GM21526 (cell line): ENCODE results near the gene LIX1.

Experiments
- ATAC-seq: cut with Tn5 transposase; IDR thresholded peaks from one replicate; pipeline ENCODE4 v1.9.1; 2021; ENCODE audit warnings: moderate library complexity; ENCODE audit not compliant: unreplicated experiment, low FRiP score

Gene LIX1

DNA sequence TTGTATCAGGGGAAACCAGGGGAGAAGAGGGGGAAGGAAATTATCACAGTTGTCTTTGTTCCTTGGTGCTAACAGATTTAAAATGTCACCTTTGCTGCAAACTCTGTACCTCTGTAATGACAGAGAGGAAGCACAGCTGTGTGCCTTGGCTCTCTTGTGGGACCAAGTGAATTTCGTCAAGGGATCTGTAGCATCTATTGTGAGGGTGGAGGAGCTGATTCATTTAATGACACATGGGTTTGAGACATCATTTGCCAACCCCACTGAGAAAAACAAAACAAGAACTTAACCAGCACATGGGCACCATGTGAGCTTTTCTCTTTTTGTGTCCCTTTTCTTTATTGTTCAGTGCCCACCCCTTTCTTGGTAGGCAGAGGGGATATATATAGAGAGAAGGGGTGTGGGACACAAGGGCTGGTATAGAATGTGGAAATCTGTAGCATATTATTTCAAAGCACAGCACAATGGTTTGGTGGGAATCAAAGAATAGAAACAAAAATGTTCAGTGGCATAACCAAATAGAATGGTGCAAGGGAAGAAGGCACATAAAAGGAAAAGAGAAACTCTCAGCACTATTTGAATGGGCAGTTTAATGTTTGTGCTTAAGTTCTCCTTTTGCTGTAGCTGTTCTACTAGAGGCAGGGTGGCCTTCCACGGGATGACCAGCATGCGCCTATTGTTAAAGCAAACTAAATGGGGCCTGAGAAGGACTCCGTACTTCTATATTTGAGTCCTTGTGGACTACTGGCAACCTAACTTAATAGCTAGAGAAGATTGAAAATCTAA lies 63.3 kb downstream of the LIX1 start:
- ATAC-seq: no peak

- ATAC-seq: no peak
These were observed 65.2 kb downstream of the LIX1 start for GRCh38 chr5:97077246-97077645.

DNA sequence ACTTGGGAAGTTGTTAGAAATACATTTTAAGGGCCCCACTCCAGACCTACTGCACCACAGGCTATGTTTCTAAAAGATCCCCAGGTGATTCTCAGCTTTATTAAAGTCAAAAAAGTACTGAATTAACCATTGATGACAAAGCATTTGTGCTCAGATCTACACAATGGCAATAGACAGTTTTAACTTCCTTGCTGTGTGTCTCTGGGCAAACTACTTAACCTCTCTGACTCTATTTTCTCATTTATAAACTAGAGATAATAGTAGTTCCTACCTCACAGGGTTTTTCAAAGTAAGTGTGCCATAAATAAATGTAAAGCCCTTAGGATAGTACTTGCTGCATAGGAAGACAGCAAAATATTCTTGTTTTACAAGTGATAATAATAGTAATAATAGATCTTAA lies 66.3 kb downstream of the LIX1 start:
- ATAC-seq: no peak

DNA sequence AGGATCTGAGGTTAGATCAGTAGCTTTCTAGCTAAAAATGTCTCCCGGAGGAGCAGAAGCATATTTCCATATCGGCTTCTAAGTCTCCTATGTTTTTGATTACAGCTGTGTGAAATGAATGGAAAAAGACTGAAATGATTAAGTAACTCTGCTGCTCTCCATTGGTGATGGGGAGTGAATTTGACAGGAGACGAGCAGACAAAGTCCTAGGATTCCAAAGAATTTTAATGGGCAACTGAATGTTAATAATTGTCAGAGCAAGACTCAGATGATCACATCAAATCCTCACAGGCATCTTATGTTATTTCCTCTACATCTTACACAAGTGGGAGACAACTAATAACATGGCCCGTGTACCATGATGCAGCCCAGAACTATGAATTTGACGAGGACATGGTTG lies 66.8 kb downstream of the LIX1 start:
- ATAC-seq: no peak

GRCh38 chr5:97074859-97075489 lies 67.4 kb downstream of the LIX1 start:
- ATAC-seq: no peak

GRCh38 chr5:97073420-97073819 lies 69.0 kb downstream of the LIX1 start:
- ATAC-seq: no peak

DNA sequence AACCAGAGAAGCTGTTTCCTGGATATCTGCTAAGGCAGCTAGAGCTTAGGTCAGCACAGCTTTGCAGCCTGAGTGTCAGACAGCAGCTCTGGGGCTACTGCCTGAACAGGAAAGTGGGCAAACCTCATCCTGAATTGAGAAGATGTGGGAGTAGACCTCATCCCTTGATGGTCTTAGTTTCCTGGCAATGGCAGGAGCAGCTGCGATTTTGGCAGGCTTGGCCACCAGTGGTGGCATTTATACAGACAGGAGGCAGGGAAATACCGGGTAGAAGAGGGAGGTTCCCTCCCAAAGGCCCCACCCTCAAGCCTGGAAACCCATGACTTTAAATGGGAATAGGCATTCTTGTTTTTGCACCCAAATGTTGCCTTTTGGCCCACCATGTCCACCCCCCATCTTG lies 69.7 kb downstream of the LIX1 start:
- no peak for ATAC-seq

DNA sequence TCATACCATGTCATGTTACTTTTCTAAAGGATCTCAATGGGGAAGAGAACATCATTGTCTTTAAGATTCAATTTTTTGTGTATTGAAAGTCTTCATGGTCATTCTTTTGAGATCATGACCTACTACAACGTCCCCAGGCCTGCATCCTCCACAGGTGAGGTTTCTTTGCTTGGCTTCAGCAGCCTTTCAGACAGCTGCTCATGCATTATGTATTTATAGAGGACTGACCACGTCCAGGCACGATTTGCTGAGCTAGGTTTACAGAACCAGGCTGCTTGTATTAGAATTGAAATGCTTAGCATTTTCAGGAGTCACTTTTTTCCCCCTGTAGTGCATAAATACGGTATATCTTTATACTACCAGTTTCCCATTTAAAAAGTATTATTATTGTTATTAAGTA lies 70.4 kb downstream of the LIX1 start:
- ATAC-seq: no peak

DNA sequence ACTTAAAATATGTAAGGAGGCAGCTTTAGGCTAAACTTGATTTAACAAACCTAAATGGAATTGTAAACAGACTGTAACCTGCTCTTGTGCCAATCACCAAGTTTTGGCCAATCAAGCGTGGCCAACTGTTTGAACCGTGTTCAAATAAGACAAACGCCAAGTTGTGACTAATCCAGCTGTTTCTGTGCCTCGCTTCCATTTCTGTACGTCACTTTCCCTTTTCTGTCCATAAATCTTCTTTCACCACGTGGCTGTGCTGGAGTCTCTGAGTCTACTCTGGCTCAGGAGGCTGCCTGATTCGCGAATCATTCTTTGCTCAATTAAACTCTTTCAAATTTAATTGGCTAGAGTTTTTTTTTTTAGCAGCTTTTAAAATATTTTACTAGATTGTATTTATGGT lies 71.3 kb downstream of the LIX1 start:
- no peak for ATAC-seq

GRCh38 chr5:97070234-97070633 lies 72.2 kb downstream of the LIX1 start:
- no peak for ATAC-seq

DNA sequence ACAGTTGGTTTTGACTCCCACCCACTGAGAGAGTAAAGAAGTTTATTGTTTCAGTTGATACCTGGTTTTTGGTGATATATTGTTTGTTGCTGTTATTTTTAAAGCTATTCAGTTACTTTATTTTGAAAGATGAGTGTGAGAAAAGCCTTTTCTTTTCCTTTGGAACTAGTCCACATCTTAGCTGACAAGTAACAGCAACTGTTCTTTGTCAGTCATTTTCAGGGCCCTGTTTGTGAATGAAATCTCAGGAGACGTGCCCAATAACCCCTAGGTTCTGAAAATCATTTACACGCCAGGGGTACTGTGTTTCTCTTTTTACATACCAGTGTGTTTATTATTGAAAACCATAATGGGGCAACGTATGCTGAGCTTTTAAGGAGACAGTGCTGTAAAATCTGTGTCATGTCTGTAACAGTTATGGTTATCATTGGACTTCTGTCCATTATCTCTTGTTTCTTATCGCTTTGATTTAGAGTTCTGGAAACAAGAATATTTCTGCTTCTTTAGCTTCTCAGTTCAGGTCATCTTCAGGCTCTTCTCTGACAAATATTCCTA lies 75.0 kb downstream of the LIX1 start:
- no peak for ATAC-seq

DNA sequence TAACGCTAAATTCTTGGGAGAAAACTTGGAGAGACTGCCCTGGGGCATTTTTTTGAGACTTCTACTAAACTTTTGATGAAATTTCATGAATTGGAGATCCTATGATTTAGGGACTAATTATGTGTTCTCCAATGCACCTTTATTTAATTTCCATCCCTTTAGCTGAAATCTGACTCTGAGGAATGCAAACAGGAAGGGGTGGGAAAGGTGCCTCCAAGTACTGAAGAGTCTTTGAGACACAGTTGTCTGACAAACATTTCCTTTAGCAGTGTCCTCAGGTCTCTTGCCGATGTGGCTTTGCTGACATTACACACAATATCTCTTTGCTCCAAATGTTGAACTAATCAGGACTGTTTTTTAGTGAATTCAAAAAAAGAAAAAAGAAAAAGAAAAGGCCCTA lies 76.9 kb downstream of the LIX1 start:
- no peak for ATAC-seq

DNA sequence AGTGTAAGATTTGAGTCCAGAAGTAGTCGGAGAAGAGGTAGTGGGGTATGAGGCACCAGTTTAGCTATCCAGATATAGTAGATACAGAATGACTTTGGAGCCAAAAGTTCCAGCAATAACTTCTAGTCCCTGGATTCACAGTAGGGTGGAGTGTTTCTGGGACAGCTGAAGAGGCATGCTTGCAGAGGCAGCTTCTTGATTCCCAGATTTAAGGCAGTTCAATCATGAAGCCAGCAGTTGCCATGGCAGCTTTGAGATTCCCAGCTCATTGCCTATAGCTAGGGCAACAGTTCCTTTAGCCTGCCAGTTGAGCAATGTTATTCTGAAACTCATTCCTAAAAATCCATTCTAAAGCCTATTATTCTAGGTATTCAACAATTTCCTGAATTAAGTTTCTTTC lies 79.2 kb downstream of the LIX1 start:
- ATAC-seq: no peak

GRCh38 chr5:97062046-97062445 lies 80.4 kb downstream of the LIX1 start:
- ATAC-seq: no peak

- no peak for ATAC-seq
These were observed 86.1 kb downstream of the LIX1 start for GRCh38 chr5:97056263-97056662.

DNA sequence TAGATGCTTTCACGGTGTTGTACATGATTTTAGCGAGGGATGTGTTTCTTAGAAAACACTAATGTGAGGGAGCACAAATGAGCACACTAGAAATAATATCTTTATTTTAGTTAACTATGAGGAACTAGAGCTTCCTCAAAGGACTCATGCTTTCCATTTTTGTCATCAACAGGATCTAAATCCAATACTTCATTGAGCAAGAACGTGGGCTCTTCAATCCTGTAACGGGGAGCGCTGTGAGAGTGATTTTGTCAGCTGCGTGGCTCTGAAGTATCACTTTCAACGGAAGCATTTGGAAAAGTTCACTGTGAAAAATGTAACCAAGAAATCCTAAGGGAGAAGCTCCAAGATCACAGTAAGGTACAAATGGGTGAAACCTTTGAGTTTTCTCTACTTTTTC lies 93.2 kb downstream of the LIX1 start:
- no peak for ATAC-seq

DNA sequence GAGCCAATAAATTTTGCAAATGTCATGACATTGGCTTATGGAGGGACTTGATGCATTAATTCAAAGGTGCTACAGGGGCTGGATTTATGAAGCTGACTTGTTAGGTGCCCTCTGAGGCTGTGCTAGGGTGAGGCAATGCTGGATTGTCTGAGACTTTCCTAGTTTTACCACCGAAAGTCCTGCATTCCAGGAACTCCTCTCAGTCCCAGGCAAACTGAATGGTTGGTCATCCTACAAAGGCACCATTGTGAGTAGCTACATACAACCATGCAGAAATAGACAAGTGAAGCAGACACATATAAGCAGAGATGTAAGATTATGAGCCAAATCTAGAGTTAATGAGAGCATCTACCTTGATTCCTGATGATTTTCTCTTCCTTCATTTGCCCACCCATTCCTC lies 95.3 kb downstream of the LIX1 start:
- ATAC-seq: no peak

DNA sequence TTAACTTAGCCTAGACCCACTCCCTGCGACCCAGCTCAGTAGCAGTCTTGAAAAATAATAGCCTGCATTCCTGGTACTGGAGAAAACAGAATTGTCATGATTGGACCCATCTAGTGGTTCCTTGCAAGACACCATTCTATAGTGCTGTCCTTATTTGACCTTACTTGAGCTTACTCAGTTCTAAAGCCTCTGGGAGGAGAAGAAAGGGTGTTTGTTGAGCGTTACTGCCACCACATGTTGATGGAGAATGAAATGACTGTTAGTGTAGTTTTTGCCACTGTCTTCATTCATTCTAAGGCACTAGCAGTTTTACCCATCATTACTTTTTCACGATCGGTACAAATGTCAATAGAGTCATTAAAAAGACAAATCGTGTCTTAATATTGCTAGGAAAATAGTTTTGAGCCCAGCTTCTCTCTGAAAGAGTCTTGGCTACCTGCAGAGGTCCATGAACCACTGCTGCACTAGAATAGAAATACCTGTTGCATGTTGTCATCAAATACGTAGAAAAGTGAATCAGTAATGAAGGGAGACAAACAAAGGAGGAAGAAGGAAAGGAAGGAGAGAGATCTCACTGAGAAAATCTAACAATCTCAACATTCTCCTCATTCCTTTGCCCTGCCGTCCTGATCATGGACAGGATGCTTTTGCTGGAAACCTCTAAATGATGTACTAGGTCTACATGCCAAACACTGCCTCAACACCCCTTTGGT lies 96.0 kb downstream of the LIX1 start:
- no peak for ATAC-seq

DNA sequence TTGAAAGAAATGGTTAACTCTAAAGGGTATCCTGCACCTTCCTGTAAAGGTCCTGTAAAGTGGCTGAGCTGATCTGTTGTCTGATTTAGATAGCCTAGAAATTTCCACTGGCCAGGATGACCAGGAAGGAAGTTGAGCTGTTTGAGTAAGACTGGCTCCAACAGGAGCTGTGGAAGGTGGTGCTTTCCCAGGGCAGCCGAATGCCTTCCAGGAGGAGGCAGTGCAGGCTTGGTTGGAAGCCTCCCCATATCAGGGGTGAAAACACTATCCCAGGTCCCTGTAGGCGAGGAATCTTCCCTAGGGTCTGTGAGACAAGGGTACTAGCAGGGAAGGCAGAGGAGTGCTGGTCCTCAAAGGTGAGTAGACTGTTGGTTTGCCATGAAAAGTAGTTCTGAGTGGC lies 98.4 kb downstream of the LIX1 start:
- no peak for ATAC-seq

DNA sequence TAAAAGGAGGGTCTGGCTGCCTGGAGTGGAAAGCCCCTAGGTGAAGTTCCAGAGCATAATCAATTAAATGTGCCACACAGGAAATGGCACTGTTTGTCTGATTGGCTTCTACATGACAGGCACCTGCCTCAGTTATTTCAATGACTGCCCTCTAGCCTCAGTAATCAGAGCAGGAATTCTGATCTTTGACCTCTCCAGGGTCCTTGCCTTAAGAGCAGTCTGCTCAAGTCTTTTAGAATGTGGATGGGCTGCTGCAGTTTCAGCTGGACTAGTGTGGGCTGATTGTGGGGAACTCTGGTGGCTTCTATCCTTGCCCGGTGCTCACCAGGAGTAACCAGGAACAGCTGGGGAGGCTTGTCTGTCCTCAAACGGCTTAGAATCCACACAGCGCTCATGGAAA lies 98.9 kb downstream of the LIX1 start:
- ATAC-seq: no peak

DNA sequence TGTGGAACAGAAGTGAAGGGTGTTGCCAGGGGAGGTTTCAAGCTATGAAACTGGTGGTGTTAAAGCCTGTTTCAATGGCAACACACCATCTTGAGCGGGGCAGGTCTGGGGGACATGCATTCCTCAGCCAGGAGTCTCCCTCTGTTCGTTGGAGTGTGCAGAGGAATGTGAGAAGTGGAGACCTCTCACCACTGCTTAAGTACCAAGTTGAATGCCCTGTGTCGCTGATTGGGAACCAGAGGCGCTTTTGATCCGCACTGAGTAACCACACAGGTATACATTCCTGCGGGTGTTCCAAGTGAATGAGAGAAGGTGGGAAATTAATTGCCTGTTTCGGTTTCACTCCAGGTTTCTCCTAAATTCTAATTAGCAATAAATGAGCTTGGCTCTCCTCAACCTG lies 99.4 kb downstream of the LIX1 start:
- no peak for ATAC-seq
